Common myeloid progenitor, CD34-positive (primary cell): ENCODE results near the gene BRPF1.

ENCODE experiments used
- CTCF ChIA-PET: fragments of 350-600 bp; sonication (Branson Sonifier 250); formaldehyde crosslinking; loops from one replicate; lab custom pipeline; 2021; ENCODE audit warnings: antibody characterized with exemption; lab: Charles Lee
- POLR2A ChIA-PET: fragments of 350-600 bp; sonication (Branson Sonifier 250); formaldehyde crosslinking; loops from one replicate; lab custom pipeline; 2021; ENCODE audit warnings: antibody characterized with exemption; lab: Charles Lee
- DNase-seq, 3 donors: peaks; one replicate each; pipeline versions ENCODE4 v3.0.0 to v3.0.0-alpha.2; 2013
- H3K27ac ChIP-seq, 2 experiments: 1 replicate in 1 of 2; 2 replicates in 1 of 2; pipeline ENCODE4 v1.7.0; 2013; ENCODE audit warnings: inconsistent platforms in 2 of 2, low read length in 2 of 2, mild to moderate bottlenecking in 2 of 2, low read depth in 1 of 2, moderate library complexity in 1 of 2; ENCODE audit not compliant: severe bottlenecking in 2 of 2, insufficient read depth in 1 of 2, poor library complexity in 1 of 2
- H3K27me3 ChIP-seq, 5 experiments: replicated peaks in 2 of 5; 1 replicate in 3 of 5; 2 replicates in 2 of 5; pipeline versions ENCODE4 v1.6.1 to v1.7.0; 2013; ENCODE audit warnings: low read length in 4 of 5, mild to moderate bottlenecking in 2 of 5, moderate library complexity in 2 of 5, inconsistent platforms in 1 of 5; ENCODE audit not compliant: insufficient read depth in 5 of 5, control insufficient read depth in 4 of 5
- H3K36me3 ChIP-seq, 4 experiments: 1 replicate in 2 of 4; 2 replicates in 2 of 4; pipeline versions ENCODE4 v1.6.1 to v1.7.0; 2013; ENCODE audit warnings: low read length in 3 of 4, control low read depth in 1 of 4, mild to moderate bottlenecking in 1 of 4; ENCODE audit not compliant: control insufficient read depth in 4 of 4, insufficient read depth in 4 of 4
- H3K4me1 ChIP-seq, 4 experiments: 1 replicate in 3 of 4; 2 replicates in 1 of 4; pipeline versions ENCODE4 v1.6.1 to v1.7.1; 2013; ENCODE audit warnings: low read length in 3 of 4, mild to moderate bottlenecking in 3 of 4, control low read depth in 1 of 4, inconsistent platforms in 1 of 4, moderate library complexity in 1 of 4; ENCODE audit not compliant: control insufficient read depth in 4 of 4, insufficient read depth in 4 of 4; ENCODE audit errors: control extremely low read depth in 1 of 4
- H3K4me3 ChIP-seq, 7 experiments: 1 replicate in 4 of 7; 2 replicates in 3 of 7; pipeline versions ENCODE4 v1.5.1 to v1.7.0; 2013; ENCODE audit warnings: mild to moderate bottlenecking in 7 of 7, low read length in 6 of 7, moderate library complexity in 6 of 7, inconsistent platforms in 2 of 7, low read depth in 2 of 7, control low read depth in 1 of 7; ENCODE audit not compliant: insufficient read depth in 4 of 7, control insufficient read depth in 1 of 7; ENCODE audit errors: extremely low read depth in 1 of 7
- H3K9me3 ChIP-seq, 5 experiments: 1 replicate in 4 of 5; 2 replicates in 1 of 5; pipeline versions ENCODE4 v1.6.1 to v1.7.1; 2013; ENCODE audit warnings: low read length in 4 of 5, mild to moderate bottlenecking in 2 of 5, inconsistent platforms in 1 of 5, low read depth in 1 of 5, moderate library complexity in 1 of 5; ENCODE audit not compliant: control insufficient read depth in 4 of 5, insufficient read depth in 2 of 5; ENCODE audit errors: control extremely low read depth in 1 of 5
- WGBS: methylation state at CpG from one replicate; pipeline ENCODE4 v1.1.5; 2013; ENCODE audit not compliant: insufficient coverage; 5-methylcytosine and 5-hydroxymethylcytosine counted together

The BRPF1 gene

DNA sequence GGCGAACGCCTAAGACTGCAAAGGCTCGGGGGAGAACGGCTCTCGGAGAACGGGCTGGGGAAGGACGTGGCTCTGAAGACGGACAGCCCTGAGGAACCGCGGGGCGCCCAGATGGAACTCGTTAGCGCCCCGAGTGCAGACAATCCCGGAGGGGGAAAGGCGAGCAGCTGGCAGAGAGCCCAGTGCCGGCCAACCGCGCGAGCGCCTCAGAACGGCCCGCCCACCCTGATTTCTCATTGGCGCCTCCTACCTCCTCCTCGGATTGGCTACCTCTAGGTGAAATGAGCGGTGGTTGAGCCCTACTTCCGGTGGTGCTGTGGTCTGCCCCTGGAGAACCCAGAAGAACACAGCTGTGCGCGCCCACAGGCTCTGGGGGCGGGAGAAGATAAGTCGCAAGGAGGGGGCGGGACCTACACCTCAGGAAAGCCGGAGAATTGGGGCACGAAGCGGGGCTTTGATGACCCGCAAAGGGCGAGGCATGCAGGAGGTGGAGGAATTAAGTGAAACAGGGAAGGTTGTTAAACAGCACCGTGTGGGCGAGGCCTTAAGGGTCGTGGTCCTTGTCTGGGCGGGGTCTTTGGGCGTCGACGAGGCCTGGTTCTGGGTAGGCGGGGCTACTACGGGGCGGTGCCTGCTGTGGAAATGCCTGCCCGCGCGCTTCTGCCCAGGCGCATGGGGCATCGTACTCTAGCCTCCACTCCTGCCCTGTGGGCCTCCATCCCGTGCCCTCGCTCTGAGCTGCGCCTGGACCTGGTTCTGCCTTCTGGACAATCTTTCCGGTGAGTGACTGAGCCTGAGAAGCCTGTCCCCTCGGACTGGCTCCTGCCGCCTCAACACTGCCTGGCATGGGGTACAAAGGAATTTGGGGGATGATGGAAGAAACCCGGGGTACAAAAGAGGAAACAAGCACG, 18.4 kb downstream of the BRPF1 start, which contains the start of gene OGG1:
Gene OGG1 (plus strand): TSS at position 308 of the 911 bp plus-strand sequence. CDS start 335 bp downstream, at position 643.
- under 1% methylated on average over 51 of the region's 60 CpGs for WGBS
- H3K9me3 ChIP-seq = no peaks in the 10 kb centered on the region
- POLR2A ChIA-PET = interaction anchor here (2.3 kb wide), 1 partner anchor 18 kb away, joined by 16 read pairs; the partner anchor contains the start of gene BRPF1

DNA sequence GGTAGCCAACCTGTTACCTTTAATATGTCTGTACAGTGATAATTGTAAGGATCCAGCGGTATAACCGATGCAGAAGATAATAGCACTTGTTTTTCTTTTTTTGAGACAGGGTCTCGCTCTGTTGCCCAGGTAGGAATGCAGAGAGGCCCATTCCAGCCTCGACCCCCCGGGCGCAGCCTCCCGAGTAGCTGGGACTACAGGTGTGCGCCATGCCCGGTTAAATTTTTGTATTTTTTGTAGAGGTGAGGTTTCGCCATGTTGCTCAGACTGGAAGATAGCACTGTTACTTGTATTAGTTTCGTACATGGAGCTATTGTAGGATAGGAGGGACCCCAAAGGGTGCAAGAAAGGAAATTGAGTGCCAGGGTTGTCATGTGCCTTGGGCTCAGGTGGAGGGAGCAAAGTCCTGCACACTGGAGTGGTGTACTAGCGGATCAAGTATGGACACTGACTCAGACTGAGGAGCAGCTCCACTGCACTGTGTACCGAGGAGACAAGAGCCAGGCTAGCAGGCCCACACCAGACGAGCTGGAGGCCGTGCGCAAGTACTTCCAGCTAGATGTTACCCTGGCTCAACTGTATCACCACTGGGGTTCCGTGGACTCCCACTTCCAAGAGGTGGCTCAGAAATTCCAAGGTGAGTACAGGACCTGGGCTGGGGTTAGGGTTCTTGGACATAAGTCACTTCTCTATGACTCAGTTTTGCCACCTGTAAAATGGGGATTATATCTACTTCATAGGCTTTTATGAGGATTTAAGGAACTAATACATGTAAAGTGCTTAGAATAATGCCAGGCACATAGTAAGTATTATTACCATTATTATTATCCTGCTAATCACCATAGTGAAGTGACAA, 19.2 kb downstream of the BRPF1 start:
- Histone ChIP-seq H3K27ac (peak overlapping the region in 1 of 2 experiments; percentile 67), H3K36me3 (peaks cover 3 to 56% (median 33%) of the 10 kb centered on the region in 4 experiments), H3K4me1 (peaks cover 0 to 38% (median 21%) of the 10 kb centered on the region in 4 experiments), H3K27me3 (no peaks in the 10 kb centered on the region), H3K9me3 (no peaks in the 10 kb centered on the region), H3K4me3 (peak overlapping the region; percentile 61 to 89 (median 75))
- ChIA-PET CTCF (interaction anchor here (1.5 kb wide), 1 partner anchor 42 kb away, joined by 4 read pairs; the partner anchor contains the start of genes ARPC4 and TADA3), POLR2A (interaction anchor here (0.6 to 2.3 kb wide), 2 partner anchors 19 to 115 kb away, joined by 3 to 16 read pairs; partner anchors contain the start of gene BRPF1)
- 71% methylated on average over 15 of the region's 17 CpGs for WGBS
- peak in 1 of 3 donors; percentile 26 for DNase-seq

More for the DNA sequence above, 18.4 kb downstream of the BRPF1 start, which contains the start of gene OGG1:
- peak within 1 kb of the TSS; percentile 61 to 89 (median 75) for H3K4me3 ChIP-seq
- H3K27ac ChIP-seq = peak within 1 kb of the TSS; percentile 25 to 67
- no peaks in the 10 kb centered on the region for H3K27me3 ChIP-seq
- CTCF ChIA-PET = interaction anchor here (0.8 to 9.5 kb wide), 7 partner anchors 9 to 43 kb away, joined by 3 to 68 read pairs (median 4); partner anchors contain the start of genes ARPC4, BRPF1 and TADA3
- peak; percentile 98 to 99 (median 99) for DNase-seq
- H3K4me1 ChIP-seq = peaks cover 0 to 34% (median 19%) of the 10 kb centered on the region in 4 experiments
- H3K36me3 ChIP-seq = peaks cover 3 to 62% (median 41%) of the 10 kb centered on the region in 4 experiments

DNA sequence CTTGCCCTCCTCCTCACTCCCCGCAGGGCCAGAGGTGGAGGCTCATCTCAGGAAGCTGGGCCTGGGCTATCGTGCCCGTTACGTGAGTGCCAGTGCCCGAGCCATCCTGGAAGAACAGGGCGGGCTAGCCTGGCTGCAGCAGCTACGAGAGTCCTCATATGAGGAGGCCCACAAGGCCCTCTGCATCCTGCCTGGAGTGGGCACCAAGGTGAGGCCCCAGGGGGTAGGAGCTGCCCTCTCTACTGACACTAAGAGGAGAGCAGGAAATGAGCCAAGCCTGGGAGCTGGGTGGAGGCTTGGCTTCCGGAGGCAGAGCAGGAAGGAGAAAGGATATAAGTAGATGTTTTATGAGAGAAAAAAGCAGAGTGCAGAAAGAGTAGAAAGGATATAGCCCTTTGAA, 23.1 kb downstream of the BRPF1 start:
- H3K27ac ChIP-seq = no peak overlapping the region
- peaks cover 0 to 30% (median 14%) of the 10 kb centered on the region in 4 experiments for H3K4me1 ChIP-seq
- H3K4me3 ChIP-seq = peak overlapping the region in 1 of 7 experiments; percentile 8
- peaks cover 4 to 57% (median 29%) of the 10 kb centered on the region in 4 experiments for H3K36me3 ChIP-seq
- WGBS = 73% methylated on average over 6 of the region's 8 CpGs
- no peaks in the 10 kb centered on the region for H3K9me3 ChIP-seq
- ChIA-PET POLR2A (no interaction called here), CTCF (interaction anchor here (1.1 to 1.7 kb wide), 4 partner anchors 8 to 36 kb away, joined by 3 to 6 read pairs (median 4); no protein-coding TSS in a partner anchor)
- no peak for DNase-seq
- H3K27me3 ChIP-seq = no peaks in the 10 kb centered on the region

DNA sequence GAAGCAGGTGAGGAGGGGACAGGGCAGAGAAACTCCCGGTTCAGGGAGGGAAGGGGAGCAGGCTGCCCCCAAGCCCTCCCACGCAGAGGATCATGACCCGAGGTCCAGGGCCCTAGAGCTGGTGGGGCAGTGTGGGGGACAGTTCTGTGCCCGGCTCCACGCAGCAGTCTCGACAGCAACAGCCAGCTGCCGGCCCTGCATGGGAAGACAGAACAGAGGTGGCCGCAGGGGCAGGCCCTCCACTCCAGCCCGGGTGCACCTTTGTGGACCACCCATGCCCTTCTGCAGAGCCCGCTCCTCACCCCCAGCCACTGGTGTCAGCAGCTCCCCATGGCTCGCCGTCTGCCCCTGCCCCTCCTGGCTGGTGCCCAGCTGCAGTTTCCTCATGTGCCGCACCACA, 25.9 kb downstream of the BRPF1 start:
- ChIA-PET CTCF (no interaction called here), POLR2A (interaction anchor here (1.0 kb wide), 1 partner anchor 11 kb away, joined by 3 read pairs; no protein-coding TSS in a partner anchor)
- no peak for DNase-seq
- Histone ChIP-seq H3K4me3 (no peak overlapping the region), H3K36me3 (peaks cover 4 to 52% (median 23%) of the 10 kb centered on the region in 4 experiments), H3K27ac (no peak overlapping the region), H3K4me1 (peaks cover 0 to 12% (median 5%) of the 10 kb centered on the region in 4 experiments), H3K9me3 (no peaks in the 10 kb centered on the region), H3K27me3 (no peaks in the 10 kb centered on the region)
- over 99% methylated on average over 12 of the region's 13 CpGs for WGBS

DNA sequence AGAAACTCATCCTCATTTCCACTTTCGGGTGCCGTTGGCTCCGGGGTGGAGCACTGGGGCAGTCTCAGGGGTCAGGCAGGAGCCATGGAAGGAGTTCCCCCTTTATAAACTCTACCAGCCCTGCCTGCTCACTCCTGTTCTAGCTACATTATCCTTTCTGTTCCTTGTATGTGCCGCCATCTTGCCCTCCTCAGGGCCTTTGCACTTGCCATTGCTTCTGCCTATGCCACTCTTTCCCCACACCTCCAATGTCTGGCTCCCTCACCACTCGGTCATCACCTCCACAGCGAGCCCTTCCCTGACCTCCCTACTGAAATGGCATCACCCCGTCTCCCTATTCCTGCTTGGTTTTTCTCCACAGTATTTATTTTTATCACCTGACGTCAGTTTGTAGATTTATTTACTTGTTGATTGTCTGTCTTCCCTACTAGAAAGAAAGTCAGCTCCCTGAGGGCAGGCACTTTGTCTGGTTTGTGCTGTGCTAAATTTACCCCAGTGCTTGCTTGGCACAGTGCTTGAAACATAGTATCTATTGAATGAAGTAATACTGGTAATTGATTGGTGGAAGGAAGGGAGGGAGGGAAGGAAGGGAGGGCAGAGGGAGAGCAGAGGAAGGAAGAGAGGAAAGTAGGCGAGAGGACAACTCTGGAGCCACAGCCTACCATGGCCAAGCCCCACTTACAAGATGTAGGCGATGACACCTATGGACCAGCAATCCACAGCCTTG, 29.4 kb downstream of the BRPF1 start:
- Histone ChIP-seq H3K36me3 (peaks cover 4 to 40% (median 20%) of the 10 kb centered on the region in 4 experiments), H3K27me3 (no peaks in the 10 kb centered on the region), H3K9me3 (no peaks in the 10 kb centered on the region), H3K4me3 (no peak overlapping the region), H3K27ac (no peak overlapping the region), H3K4me1 (no peaks in the 10 kb centered on the region)
- ChIA-PET CTCF (no interaction called here), POLR2A (interaction anchor here (0.6 kb wide), 1 partner anchor 9 kb away, joined by 4 read pairs; the partner anchor contains the start of gene CAMK1)
- WGBS = 100% methylated on average over 7 of the region's 10 CpGs
- no peak for DNase-seq

DNA sequence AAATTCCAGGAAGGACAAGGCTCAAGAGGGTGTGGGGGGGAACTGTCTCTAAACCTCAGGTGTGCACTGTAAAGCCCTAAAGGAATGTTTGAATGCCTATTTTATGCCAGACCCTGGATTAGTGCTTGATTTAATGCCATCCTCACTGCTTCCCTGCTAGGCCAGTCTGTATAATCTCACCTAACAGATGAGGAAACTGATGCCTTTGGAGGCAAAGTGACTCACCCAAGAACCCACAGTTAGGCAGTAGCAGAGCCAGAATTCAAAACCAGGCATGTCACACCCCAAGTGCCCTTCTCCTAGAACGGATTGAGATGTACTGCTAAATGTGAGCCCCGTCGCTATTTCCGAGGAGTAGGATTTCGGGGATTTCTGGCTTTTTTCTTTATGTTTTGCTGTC, 30.4 kb downstream of the BRPF1 start:
- H3K9me3 ChIP-seq = no peaks in the 10 kb centered on the region
- POLR2A ChIA-PET = no interaction called here
- no peak overlapping the region for H3K4me3 ChIP-seq
- CTCF ChIA-PET = no interaction called here
- H3K27me3 ChIP-seq = no peaks in the 10 kb centered on the region
- peaks cover 0 to under 1% (median 0%) of the 10 kb centered on the region in 4 experiments for H3K4me1 ChIP-seq
- peaks cover 0 to 31% (median 15%) of the 10 kb centered on the region in 4 experiments for H3K36me3 ChIP-seq
- H3K27ac ChIP-seq = no peak overlapping the region
- no peak for DNase-seq
- 96% methylated on average over 5 of the region's 5 CpGs for WGBS
